Keratinocyte (primary cell): Measurements from ENCODE around the gene ANKRD44. TPM values are rescaled to one million over a fixed set of nuclear protein-coding genes. Genes with fewer than 3 reads are reported as not detected.

Experiments
- DNase-seq: peaks from one replicate; pipeline ENCODE4 v3.0.0-alpha.2; 2011; ENCODE audit warnings: low read depth, missing footprints, low spot score
- FAIRE-seq: peaks from 2 replicates; lab custom pipeline; 2011; peaks lifted over from hg19 to GRCh38; lab: Jason Lieb, UNC
- H2AFZ ChIP-seq: 2 replicates; pipeline ENCODE4 v1.6.0; 2012; ENCODE audit warnings: low read length, control low read depth, inconsistent platforms; ENCODE audit not compliant: control insufficient read depth
- H3K27ac ChIP-seq: 2 replicates; pipeline ENCODE4 v1.5.1; 2011; ENCODE audit warnings: low read length; ENCODE audit not compliant: control insufficient read depth, insufficient read depth
- H3K27me3 ChIP-seq: 3 replicates; pipeline ENCODE4 v1.6.0; 2011; ENCODE audit warnings: low read length; ENCODE audit not compliant: control insufficient read depth, insufficient read depth; ENCODE audit errors: extremely low read depth
- H3K36me3 ChIP-seq, 2 experiments: 2 replicates in 1 of 2; 3 replicates in 1 of 2; pipeline ENCODE4 v1.5.1; 2011; ENCODE audit warnings: low read length in 2 of 2, mild to moderate bottlenecking in 1 of 2; ENCODE audit not compliant: control insufficient read depth in 2 of 2, insufficient read depth in 2 of 2; ENCODE audit errors: extremely low read depth in 1 of 2
- H3K4me1 ChIP-seq: 3 replicates; pipeline ENCODE4 v1.5.1; 2011; ENCODE audit warnings: low read length; ENCODE audit not compliant: control insufficient read depth, insufficient read depth; ENCODE audit errors: extremely low read depth
- H3K4me2 ChIP-seq: 3 replicates; pipeline ENCODE4 v1.6.0; 2011; ENCODE audit warnings: low read depth, low read length; ENCODE audit not compliant: control insufficient read depth, insufficient read depth; ENCODE audit errors: extremely low read depth
- H3K4me3 ChIP-seq, 3 experiments: fragments of 200-600 bp in 1 of 3; sonication (generic) in 1 of 3; 2 replicates in 2 of 3; 3 replicates in 1 of 3; pipeline ENCODE4 v1.5.1; 2011 to 2016; ENCODE audit warnings: low read length in 3 of 3, mild to moderate bottlenecking in 3 of 3, control low read depth in 2 of 3, inconsistent platforms in 1 of 3, low read depth in 1 of 3, mixed read lengths in 1 of 3, mixed run types in 1 of 3, moderate library complexity in 1 of 3; ENCODE audit not compliant: control insufficient read depth in 2 of 3, insufficient read depth in 2 of 3; ENCODE audit errors: extremely low read depth in 1 of 3
- H3K79me2 ChIP-seq: 2 replicates; pipeline ENCODE4 v1.6.0; 2012; ENCODE audit warnings: low read length; ENCODE audit not compliant: control insufficient read depth, insufficient read depth
- H3K9ac ChIP-seq: 3 replicates; pipeline ENCODE4 v1.6.0; 2011; ENCODE audit warnings: low read length; ENCODE audit not compliant: control insufficient read depth, insufficient read depth; ENCODE audit errors: extremely low read depth
- H3K9me1 ChIP-seq: 3 replicates; pipeline ENCODE4 v1.6.0; 2011; ENCODE audit warnings: low read length; ENCODE audit not compliant: control insufficient read depth, insufficient read depth; ENCODE audit errors: extremely low read depth
- H3K9me3 ChIP-seq: 2 replicates; pipeline ENCODE4 v1.5.1; 2012; ENCODE audit warnings: low read depth, low read length; ENCODE audit not compliant: control insufficient read depth
- H4K20me1 ChIP-seq: 3 replicates; pipeline ENCODE4 v1.6.0; 2011; ENCODE audit warnings: low read length; ENCODE audit not compliant: control insufficient read depth, insufficient read depth; ENCODE audit errors: extremely low read depth
- EZH2 ChIP-seq: IDR thresholded peaks from one replicate; pipeline ENCODE4 v1.6.1; 2012; ENCODE audit warnings: inconsistent platforms, mild to moderate bottlenecking, low read length, moderate library complexity
- dilution Hi-C: fragments of 300-500 bp; cut with MboI; formaldehyde crosslinking; loops from one replicate; pipeline ENCODE4 v1.7.0; 2020; ENCODE audit warnings: low sequenced_read_pairs; ENCODE audit not compliant: extremely low pct_ligation_motif_present
- polyA plus RNA-seq, 5 experiments: library from polyadenylated mRNA; depleted of rRNA in 3 of 5; stranded (reverse) in 3 of 5; stranded (forward) in 1 of 5; unstranded in 1 of 5; fragments of >200 nt; gene quantifications; 1 replicate in 1 of 5; 2 replicates in 3 of 5; 3 replicates in 1 of 5; pipeline versions ENCODE4 v1.2.1 to v1.2.3, GENCODE V29; 2011 to 2012; ENCODE audit warnings: missing spikeins in 2 of 5, low read depth in 1 of 5, low replicate concordance in 1 of 5
- TF ChIP-seq, protein P1 (sequence below), 3 experiments: IDR thresholded peaks in 1 of 3; conservative IDR thresholded peaks in 1 of 3; optimal IDR thresholded peaks in 1 of 3; 2 replicates in 2 of 3; 3 replicates in 1 of 3; pipeline versions ENCODE3 to v1.5.1; 2011; ENCODE audit warnings: low read length in 3 of 3, mild to moderate bottlenecking in 3 of 3, moderate library complexity in 2 of 3, control low read depth in 1 of 3, inconsistent platforms in 1 of 3; ENCODE audit not compliant: insufficient read depth in 2 of 3; ENCODE audit errors: extremely low read depth in 1 of 3

ANKRD44 gene
- polyA plus RNA-seq, 1 donor (not counting 4 experiments of a cell fraction or from before 2014, with no cell fraction given) = 0.35 TPM

DNA sequence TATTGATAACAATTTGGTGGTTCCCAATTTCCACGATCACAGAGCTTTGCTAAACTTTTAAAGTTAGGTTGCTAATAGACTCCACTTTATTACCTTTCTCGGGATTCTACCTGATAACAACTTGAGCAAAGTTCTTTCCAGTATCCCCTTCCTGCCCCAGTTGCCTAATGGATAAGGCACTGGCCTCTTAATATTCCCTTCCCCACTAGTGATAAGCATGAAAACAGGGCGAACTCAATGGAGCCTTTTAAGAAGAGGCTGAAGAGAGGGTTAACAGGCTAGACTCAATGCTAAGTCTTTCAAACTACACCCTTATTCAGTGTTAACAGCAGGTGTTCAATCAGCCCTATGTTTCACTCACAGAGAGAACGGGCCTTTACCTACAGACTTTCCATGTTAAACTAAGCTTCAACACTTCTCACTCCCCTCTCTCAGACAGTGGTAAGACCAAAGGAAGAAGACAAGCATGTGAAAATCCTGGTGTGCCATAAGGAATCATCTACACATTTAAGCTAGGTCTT lies 75.8 kb downstream of the ANKRD44 start:
- no peak for FAIRE-seq

DNA sequence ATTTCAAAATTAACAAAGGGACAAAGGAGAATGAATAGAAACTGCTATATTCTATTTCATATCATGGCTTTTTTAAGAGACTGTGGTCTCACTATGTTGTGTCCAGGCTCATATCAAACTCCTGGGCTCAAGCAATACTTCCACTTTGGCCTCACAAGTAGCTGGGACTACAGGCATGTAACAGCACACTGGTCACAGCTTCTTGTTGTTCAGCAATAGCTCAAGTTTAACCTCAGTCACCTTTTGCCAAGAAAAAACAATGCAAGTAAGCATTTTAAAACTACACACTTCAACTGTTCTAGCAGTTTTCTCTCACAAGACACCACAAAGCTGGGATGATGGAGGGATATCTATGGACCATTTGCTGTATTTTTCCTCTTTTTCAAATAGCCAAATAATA lies 77.1 kb downstream of the ANKRD44 start:
- no peak for FAIRE-seq
- dilution Hi-C loops = no loop called here
- Histone ChIP-seq H3K27me3 (no peaks in the 10 kb centered on the region), H3K36me3 (no peaks in the 10 kb centered on the region), H3K9ac (no peak overlapping the region), H2AFZ (no peak overlapping the region), H3K9me1 (no peaks in the 10 kb centered on the region), H4K20me1 (no peaks in the 10 kb centered on the region), H3K79me2 (no peaks in the 10 kb centered on the region), H3K4me2 (no peak overlapping the region), H3K4me1 (no peaks in the 10 kb centered on the region), H3K9me3 (no peaks in the 10 kb centered on the region), H3K27ac (no peak overlapping the region), H3K4me3 (no peak overlapping the region)
- no peak for DNase-seq
- TF ChIP-seq EZH2 = no peak
- TF ChIP-seq, protein P1, sequence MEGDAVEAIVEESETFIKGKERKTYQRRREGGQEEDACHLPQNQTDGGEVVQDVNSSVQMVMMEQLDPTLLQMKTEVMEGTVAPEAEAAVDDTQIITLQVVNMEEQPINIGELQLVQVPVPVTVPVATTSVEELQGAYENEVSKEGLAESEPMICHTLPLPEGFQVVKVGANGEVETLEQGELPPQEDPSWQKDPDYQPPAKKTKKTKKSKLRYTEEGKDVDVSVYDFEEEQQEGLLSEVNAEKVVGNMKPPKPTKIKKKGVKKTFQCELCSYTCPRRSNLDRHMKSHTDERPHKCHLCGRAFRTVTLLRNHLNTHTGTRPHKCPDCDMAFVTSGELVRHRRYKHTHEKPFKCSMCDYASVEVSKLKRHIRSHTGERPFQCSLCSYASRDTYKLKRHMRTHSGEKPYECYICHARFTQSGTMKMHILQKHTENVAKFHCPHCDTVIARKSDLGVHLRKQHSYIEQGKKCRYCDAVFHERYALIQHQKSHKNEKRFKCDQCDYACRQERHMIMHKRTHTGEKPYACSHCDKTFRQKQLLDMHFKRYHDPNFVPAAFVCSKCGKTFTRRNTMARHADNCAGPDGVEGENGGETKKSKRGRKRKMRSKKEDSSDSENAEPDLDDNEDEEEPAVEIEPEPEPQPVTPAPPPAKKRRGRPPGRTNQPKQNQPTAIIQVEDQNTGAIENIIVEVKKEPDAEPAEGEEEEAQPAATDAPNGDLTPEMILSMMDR (optimal IDR thresholded peaks at IDR 0.05 in 1 of 3, IDR thresholded peaks at IDR 0.05 in 1 of 3, conservative IDR thresholded peaks at IDR 0.05 in 1 of 3; ENCODE audit: extremely low read depth in 1 of 3, insufficient read depth in 2 of 3, low read length in 3 of 3) = no peak

More for the DNA sequence above, 75.8 kb downstream of the ANKRD44 start:
- Histone ChIP-seq H3K9me1 (no peaks in the 10 kb centered on the region), H3K79me2 (no peaks in the 10 kb centered on the region), H3K9ac (no peak overlapping the region), H3K4me1 (no peaks in the 10 kb centered on the region), H4K20me1 (no peaks in the 10 kb centered on the region), H3K9me3 (no peaks in the 10 kb centered on the region), H3K27ac (no peak overlapping the region), H3K4me3 (no peak overlapping the region), H3K4me2 (no peak overlapping the region), H2AFZ (no peak overlapping the region), H3K36me3 (no peaks in the 10 kb centered on the region), H3K27me3 (no peaks in the 10 kb centered on the region)
- DNase-seq = no peak
- TF ChIP-seq EZH2 = no peak
- TF ChIP-seq, protein P1 (optimal IDR thresholded peaks at IDR 0.05 in 1 of 3, IDR thresholded peaks at IDR 0.05 in 1 of 3, conservative IDR thresholded peaks at IDR 0.05 in 1 of 3; ENCODE audit: extremely low read depth in 1 of 3, insufficient read depth in 2 of 3, low read length in 3 of 3) = no peak
- dilution Hi-C loops = no loop called here
